DND-41 (cell line): Measurements from ENCODE around the gene RBM44.

ENCODE experiments used
- ATAC-seq: fragments of 200-7000 bp; cut with Tn5 transposase; 3 replicates; pipeline ENCODE4 v1.9.1; 2021; ENCODE audit warnings: low read depth; ENCODE audit not compliant: insufficient read depth
- DNase-seq: peaks from one replicate; pipeline ENCODE4 v3.0.0-alpha.2; 2020
- H2AFZ ChIP-seq: 2 replicates; pipeline ENCODE4 v1.6.0; 2012; ENCODE audit warnings: low read depth, low read length
- H3K27ac ChIP-seq: 2 replicates; pipeline ENCODE4 v1.5.1; 2012; ENCODE audit warnings: low read length, inconsistent platforms
- H3K27me3 ChIP-seq: fragments of 200-600 bp; sonication (generic); 2 replicates; pipeline ENCODE4 v1.6.0; 2012; ENCODE audit warnings: low read length, mild to moderate bottlenecking, inconsistent platforms; ENCODE audit not compliant: insufficient read depth, poor library complexity
- H3K36me3 ChIP-seq: 2 replicates; pipeline ENCODE4 v1.5.1; 2012; ENCODE audit warnings: low read length, inconsistent platforms; ENCODE audit not compliant: insufficient read depth
- H3K4me1 ChIP-seq: 2 replicates; pipeline ENCODE4 v1.5.1; 2012; ENCODE audit warnings: mild to moderate bottlenecking, low read length; ENCODE audit not compliant: insufficient read depth
- H3K4me2 ChIP-seq: 2 replicates; pipeline ENCODE4 v1.6.0; 2012; ENCODE audit warnings: mild to moderate bottlenecking, moderate library complexity, low read length, inconsistent platforms; ENCODE audit not compliant: insufficient read depth
- H3K4me3 ChIP-seq, 2 experiments: fragments of 200-600 bp in 1 of 2; shearing (Covaris generic) in 1 of 2; 2 replicates each; pipeline ENCODE4 v1.5.1; 2012 to 2016; ENCODE audit warnings: inconsistent platforms in 2 of 2, low read length in 2 of 2, mild to moderate bottlenecking in 2 of 2, low read depth in 1 of 2, moderate library complexity in 1 of 2
- H3K79me2 ChIP-seq: 2 replicates; pipeline ENCODE4 v1.6.0; 2012; ENCODE audit warnings: low read length, inconsistent platforms; ENCODE audit not compliant: insufficient read depth
- H3K9ac ChIP-seq: 2 replicates; pipeline ENCODE4 v1.6.0; 2012; ENCODE audit warnings: low read depth, mild to moderate bottlenecking, inconsistent platforms, low read length, moderate library complexity
- H3K9me3 ChIP-seq: 2 replicates; pipeline ENCODE4 v1.5.1; 2012; ENCODE audit warnings: low read length, moderate library complexity, mild to moderate bottlenecking, inconsistent platforms; ENCODE audit not compliant: insufficient read depth, severe bottlenecking
- H4K20me1 ChIP-seq: 2 replicates; pipeline ENCODE4 v1.6.0; 2012; ENCODE audit warnings: low read length; ENCODE audit not compliant: insufficient read depth
- CTCF ChIP-seq: IDR thresholded peaks from 2 replicates; pipeline ENCODE4 v1.5.1; 2012; ENCODE audit warnings: borderline replicate concordance, low read length, moderate library complexity, mild to moderate bottlenecking; ENCODE audit not compliant: poor library complexity, severe bottlenecking; ENCODE audit errors: extremely low read depth
- EZH2 ChIP-seq: IDR thresholded peaks from 3 replicates; pipeline ENCODE4 v1.6.1; 2012; ENCODE audit warnings: borderline replicate concordance, low read depth, mild to moderate bottlenecking, moderate library complexity, low read length, inconsistent platforms; ENCODE audit not compliant: severe bottlenecking

RBM44 gene

GRCh38 chr2:237873897-237874551, 75.4 kb downstream of the RBM44 start:
- Histone ChIP-seq H3K4me1 (peaks cover 5% of the 10 kb centered on the region), H3K27ac (no peak overlapping the region), H3K36me3 (no peaks in the 10 kb centered on the region), H3K9ac (no peak overlapping the region), H3K4me2 (no peak overlapping the region), H3K4me3 (no peak overlapping the region), H3K27me3 (peaks cover 12% of the 10 kb centered on the region), H2AFZ (no peak overlapping the region), H3K79me2 (no peaks in the 10 kb centered on the region), H4K20me1 (no peaks in the 10 kb centered on the region), H3K9me3 (no peaks in the 10 kb centered on the region)
- ATAC-seq (0 out of 3 replicates have a peak, but pooled peaks have one; percentile 10), DNase-seq (no peak)
- TF ChIP-seq CTCF (no peak), EZH2 (no peak)

GRCh38 chr2:237874585-237875161, 76.1 kb downstream of the RBM44 start:
- H3K9me3 ChIP-seq, result no peaks in the 10 kb centered on the region
- no peak for TF ChIP-seq CTCF
- no peak for TF ChIP-seq EZH2
- H4K20me1 ChIP-seq, result no peaks in the 10 kb centered on the region
- H3K4me1 ChIP-seq, result peaks cover 5% of the 10 kb centered on the region
- H2AFZ ChIP-seq, result no peak overlapping the region
- H3K36me3 ChIP-seq, result no peaks in the 10 kb centered on the region
- peaks cover 7% of the 10 kb centered on the region for H3K27me3 ChIP-seq
- no peak for DNase-seq
- H3K9ac ChIP-seq, result no peak overlapping the region
- no peak overlapping the region for H3K27ac ChIP-seq
- H3K4me2 ChIP-seq, result no peak overlapping the region
- no peak overlapping the region for H3K4me3 ChIP-seq
- no peaks in the 10 kb centered on the region for H3K79me2 ChIP-seq
- no peak for ATAC-seq

- Histone ChIP-seq H3K4me3 (no peak overlapping the region), H4K20me1 (no peaks in the 10 kb centered on the region), H3K9ac (no peak overlapping the region), H2AFZ (no peak overlapping the region), H3K36me3 (no peaks in the 10 kb centered on the region), H3K9me3 (no peaks in the 10 kb centered on the region), H3K4me2 (no peak overlapping the region), H3K27me3 (peaks cover 4% of the 10 kb centered on the region), H3K4me1 (peaks cover 5% of the 10 kb centered on the region), H3K27ac (no peak overlapping the region), H3K79me2 (no peaks in the 10 kb centered on the region)
- no peak for TF ChIP-seq CTCF
- TF ChIP-seq EZH2, result no peak
- ATAC-seq (no peak), DNase-seq (no peak)
Measured at GRCh38 chr2:237875256-237876060, 76.9 kb downstream of the RBM44 start.
